Neural cell (in vitro differentiated cells): ENCODE measurements around the gene MGAT4A.

Experiments used
- CTCF ChIP-seq: fragments of 450-650 bp; IDR thresholded peaks from 2 replicates; pipeline ENCODE4 v1.5.1; 2014; ENCODE audit warnings: antibody characterized with exemption, mild to moderate bottlenecking, moderate library complexity; ENCODE audit not compliant: poor library complexity, severe bottlenecking
- EP300 ChIP-seq: fragments of 450-650 bp; conservative IDR thresholded peaks from 2 replicates; pipeline ENCODE4 v1.6.1; 2014; ENCODE audit warnings: antibody characterized with exemption, mild to moderate bottlenecking, moderate library complexity; ENCODE audit not compliant: poor library complexity, severe bottlenecking
- EZH2 ChIP-seq: fragments of 200-600, 300-800 bp; shearing (Covaris generic), sonication (generic); IDR thresholded peaks from 2 replicates; pipeline ENCODE4 v1.6.1; 2014; ENCODE audit warnings: antibody characterized with exemption, low read length, borderline replicate concordance, mild to moderate bottlenecking; ENCODE audit not compliant: insufficient read depth, poor library complexity, severe bottlenecking
- REST ChIP-seq: IDR thresholded peaks from 2 replicates; pipeline ENCODE4 v1.6.1; 2012; ENCODE audit warnings: borderline replicate concordance

- no peak for TF ChIP-seq CTCF
- TF ChIP-seq EZH2, result no peak
- TF ChIP-seq EP300, result no peak
- no peak for TF ChIP-seq REST
These were observed 45.2 kb upstream of the MGAT4A start for GRCh38 chr2:98776136-98776535.
